Fibroblast of peridontal ligament (primary cell): ENCODE results near the gene IGSF8.
A peak's percentile ranks its signal among the peaks of the same experiment; 100 is the strongest.

Experiments used
- DNase-seq: peaks from one replicate; pipeline ENCODE4 v3.0.0-alpha.2; 2010; ENCODE audit errors: extremely low read depth

The IGSF8 gene

DNA sequence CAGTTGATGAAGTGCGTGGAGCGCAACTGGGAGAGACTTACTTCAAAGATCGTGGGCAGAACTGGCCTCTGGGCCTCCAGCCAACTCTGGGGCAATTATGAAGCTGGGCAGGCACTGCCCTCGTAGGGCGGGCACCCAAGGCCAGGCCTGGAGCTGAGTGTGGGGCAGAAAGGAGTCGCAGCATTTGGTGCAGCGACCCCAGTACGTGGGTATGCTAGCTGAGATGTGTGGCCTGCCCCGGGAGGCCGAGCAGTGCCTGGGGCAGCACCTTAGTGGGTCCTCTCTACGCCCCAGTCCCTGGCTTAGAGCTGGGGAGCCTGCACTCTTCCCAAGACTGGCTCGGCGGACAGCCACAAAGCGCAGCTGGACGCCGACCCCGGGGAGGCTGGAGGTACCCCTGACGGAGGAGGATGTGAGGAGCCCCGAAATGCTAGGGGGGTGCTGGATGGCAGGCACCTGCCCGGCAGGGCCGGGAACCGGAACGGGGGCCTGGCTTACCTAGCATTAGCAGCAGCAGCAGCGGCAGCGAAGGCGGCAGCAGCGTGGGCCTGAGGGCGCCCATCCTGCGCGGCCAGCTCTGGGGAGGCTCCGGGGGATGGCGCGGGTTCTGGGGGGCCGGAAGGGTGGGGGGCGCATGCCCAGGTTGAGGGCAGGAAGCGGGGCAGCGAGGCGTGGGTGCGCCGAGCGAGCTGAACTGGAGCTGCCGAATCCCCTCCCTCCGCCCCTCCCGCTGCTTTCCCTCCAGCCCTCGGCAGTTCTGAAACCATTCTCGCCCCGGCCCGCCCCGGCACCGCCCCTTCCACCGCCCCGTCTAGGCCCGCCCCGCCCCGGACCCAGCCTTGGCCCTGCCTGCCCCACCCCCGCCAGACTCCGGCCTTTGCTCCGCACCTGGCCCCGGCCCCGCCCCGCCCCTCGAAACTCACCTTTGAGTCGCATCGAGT lies at the start of gene IGSF8:
Gene IGSF8 (minus strand): TSS at position 709 of the 941 bp plus-strand sequence. CDS start 147 bp downstream, at position 562.
- DNase-seq: peak; percentile 62

GRCh38 chr1:160148121-160148520 lies 49.7 kb upstream of the IGSF8 start:
- no peak for DNase-seq

DNA sequence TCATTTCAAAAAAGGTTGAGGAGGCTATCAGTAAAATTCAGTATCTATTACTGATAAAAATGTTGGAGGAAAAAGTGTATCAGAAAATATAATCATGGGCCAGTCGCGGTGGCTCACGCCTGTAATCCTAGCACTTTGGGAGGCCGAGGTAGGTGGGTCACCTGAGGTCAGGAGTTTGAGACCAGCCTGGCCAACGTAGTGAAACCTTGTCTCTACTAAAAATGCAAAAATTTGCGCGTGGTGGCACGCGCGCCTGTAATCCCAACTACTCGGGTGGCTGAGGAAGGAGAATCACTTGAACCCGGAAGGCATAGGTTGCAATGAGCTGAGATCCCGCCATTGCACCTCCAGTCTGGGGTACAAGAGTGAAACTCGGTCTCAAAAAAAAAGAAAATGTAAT lies 47.7 kb upstream of the IGSF8 start:
- no peak for DNase-seq

DNA sequence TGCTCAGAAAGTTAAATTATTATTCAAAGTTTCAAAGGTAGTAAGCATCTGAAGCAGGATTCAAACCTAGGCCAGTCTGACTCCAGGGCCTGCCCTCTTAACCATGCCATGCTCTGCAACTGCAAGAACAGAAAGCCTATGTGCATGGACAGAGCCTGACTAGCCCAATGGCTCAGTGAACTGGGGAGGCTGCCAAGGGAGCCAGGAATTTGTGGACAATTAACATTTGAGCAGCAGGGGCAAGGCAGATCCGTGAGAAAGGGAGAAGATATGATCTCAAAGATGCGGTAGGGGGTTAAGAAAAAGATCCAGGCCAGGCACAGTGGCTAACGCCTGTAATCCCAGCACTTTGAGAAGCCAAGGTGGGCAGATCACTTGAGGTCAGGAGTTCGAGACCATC lies 46.5 kb upstream of the IGSF8 start:
- peak; percentile 66 for DNase-seq

DNA sequence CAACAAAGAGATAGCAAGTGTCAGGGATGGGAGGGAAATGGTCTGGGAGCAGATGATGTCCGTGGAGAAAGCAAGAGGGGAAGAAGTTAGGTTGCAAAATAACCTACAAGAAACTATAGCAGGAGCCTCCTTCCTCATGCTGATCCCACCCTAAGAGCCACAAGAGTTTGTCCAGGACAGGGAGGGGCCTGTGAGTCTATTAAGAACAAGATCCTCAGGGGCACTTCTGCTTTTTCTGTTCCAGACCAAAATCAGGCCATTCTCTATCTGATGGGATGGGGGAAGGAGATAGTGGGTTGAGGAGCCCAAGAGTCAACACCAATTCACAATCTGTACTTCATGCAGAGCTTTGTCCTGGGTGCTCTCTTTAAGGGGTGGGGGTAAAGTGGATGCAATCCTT lies 45.3 kb upstream of the IGSF8 start:
- DNase-seq: no peak

DNA sequence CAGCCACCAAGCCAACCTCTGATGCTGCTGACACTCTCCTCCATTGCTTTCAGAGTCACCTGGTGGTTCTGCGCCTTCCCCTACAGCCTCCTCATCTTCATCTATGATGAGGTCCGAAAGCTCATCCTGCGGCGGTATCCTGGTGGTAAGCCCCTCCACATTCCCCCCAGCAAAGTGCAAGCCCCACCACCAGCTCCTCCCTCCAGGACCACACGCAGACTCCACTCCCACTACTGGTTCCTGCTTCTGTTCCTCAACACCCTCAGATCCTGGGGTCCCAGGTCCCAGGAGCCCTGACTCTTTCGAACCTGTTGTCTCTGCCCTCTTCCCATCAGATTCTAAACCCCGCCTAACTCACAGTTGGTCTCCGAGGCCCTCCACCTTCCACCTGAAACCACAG lies 41.4 kb upstream of the IGSF8 start:
- DNase-seq: no peak

GRCh38 chr1:160137216-160137862 lies 38.9 kb upstream of the IGSF8 start:
- DNase-seq: no peak

DNA sequence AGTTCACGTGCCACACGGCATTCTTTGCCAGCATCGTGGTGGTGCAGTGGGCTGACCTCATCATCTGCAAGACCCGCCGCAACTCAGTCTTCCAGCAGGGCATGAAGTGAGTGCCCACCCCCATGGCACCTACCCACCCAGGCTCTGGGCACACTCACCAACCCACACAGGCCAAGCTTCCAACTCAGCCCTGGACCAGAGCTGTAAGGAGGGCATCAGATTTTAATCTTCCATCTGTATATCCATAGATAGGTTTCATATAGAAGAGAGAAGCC lies 38.4 kb upstream of the IGSF8 start:
- no peak for DNase-seq

- DNase-seq: no peak
Observed at GRCh38 chr1:160136121-160136925, 37.9 kb upstream of the IGSF8 start.

DNA sequence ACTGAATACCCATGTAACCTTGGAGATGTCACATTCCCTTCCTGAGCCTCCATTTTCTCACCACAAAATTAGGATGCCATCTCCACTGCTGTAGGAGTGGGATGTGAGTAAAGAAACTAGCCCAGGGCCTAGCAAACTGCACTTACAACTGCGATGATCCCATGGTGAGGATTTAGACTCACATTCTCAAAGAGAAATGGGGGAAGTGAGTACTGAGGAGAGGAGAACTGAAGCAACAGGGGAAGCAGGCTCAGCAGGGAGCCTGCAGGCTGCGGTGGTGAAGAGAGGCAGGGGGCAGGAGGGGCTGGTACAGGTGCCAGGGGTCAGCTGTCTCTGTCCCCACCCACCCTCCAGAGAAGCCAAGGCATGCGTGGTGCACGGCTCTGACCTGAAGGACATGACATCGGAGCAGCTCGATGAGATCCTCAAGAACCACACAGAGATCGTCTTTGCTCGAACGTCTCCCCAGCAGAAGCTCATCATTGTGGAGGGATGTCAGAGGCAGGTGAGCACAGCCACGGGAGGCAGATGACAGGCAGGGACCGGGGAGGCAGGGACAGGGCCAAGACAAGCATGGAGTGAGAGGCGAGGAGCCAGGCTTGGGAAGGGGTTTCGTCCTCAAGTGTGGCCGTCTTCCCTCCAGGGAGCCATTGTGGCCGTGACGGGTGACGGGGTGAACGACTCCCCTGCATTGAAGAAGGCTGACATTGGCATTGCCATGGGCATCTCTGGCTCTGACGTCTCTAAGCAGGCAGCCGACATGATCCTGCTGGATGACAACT lies 36.6 kb upstream of the IGSF8 start:
- no peak for DNase-seq

- DNase-seq: no peak
Observed at GRCh38 chr1:160133990-160134770, 35.8 kb upstream of the IGSF8 start.

- no peak for DNase-seq
Observed at GRCh38 chr1:160131803-160132565, 33.6 kb upstream of the IGSF8 start.

DNA sequence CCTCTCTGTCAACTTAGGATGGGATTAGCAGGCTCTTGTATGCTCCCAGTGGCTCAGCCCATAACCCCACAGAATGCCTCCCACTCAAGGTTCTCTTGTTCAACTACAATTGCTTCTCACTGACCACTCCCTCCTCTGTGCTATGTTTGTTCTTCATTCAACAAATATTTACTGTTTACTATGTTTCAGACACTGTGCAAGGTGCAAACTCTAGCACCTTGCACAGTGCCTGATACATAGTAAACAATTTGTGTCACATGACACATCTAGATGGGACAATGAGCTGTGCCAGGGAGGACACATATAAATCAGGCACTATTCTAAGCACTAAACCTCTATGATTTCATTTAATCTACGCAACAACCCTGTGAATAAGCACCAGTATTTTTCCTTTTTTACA lies 32.5 kb upstream of the IGSF8 start:
- DNase-seq: no peak

DNA sequence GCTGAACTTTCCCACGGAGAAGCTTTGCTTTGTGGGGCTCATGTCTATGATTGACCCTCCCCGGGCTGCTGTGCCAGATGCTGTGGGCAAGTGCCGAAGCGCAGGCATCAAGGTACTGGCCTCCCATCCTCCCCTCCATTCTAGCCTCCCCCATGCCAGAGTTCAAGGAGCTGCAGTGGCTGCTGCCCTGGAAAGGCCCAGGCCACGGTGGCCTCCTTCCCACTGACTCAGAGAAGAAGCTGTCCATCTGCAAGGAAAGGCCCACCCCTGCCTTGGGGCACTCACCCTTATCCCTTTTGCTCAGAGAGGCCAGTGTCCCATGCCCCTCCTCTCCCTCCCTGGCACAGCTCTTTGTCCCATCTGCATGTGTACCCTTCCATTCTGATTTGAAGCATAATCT lies 32.1 kb upstream of the IGSF8 start:
- DNase-seq: no peak

- no peak for DNase-seq
Observed at GRCh38 chr1:160129966-160130365, 31.5 kb upstream of the IGSF8 start.

- no peak for DNase-seq
Observed at GRCh38 chr1:160129558-160129957, 31.1 kb upstream of the IGSF8 start.

DNA sequence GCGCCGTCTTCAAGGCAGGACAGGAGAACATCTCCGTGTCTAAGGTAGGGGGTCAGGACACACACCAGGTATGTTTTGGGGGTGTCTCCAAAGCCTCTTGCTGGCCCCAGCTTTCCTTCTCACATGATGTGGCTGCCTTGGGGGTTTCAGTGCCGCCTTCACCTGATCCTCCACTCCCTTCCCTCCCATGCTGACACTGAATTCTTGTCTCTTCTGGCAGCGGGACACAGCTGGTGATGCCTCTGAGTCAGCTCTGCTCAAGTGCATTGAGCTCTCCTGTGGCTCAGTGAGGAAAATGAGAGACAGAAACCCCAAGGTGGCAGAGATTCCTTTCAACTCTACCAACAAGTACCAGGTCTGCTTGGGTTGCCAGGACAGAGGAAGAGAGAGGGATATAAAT lies 30.6 kb upstream of the IGSF8 start:
- no peak for DNase-seq

DNA sequence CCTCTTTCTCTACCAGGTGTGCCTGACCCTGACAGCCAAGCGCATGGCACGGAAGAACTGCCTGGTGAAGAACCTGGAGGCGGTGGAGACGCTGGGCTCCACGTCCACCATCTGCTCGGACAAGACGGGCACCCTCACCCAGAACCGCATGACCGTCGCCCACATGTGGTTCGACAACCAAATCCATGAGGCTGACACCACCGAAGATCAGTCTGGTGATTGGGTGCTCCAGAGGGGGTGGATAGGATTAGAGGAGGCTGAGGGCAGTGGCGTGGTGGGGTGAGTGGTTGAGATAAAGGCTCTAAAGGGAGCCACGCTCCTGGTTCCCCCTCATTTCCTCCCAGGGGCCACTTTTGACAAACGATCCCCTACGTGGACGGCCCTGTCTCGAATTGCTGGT lies 30.2 kb upstream of the IGSF8 start:
- DNase-seq: no peak

DNA sequence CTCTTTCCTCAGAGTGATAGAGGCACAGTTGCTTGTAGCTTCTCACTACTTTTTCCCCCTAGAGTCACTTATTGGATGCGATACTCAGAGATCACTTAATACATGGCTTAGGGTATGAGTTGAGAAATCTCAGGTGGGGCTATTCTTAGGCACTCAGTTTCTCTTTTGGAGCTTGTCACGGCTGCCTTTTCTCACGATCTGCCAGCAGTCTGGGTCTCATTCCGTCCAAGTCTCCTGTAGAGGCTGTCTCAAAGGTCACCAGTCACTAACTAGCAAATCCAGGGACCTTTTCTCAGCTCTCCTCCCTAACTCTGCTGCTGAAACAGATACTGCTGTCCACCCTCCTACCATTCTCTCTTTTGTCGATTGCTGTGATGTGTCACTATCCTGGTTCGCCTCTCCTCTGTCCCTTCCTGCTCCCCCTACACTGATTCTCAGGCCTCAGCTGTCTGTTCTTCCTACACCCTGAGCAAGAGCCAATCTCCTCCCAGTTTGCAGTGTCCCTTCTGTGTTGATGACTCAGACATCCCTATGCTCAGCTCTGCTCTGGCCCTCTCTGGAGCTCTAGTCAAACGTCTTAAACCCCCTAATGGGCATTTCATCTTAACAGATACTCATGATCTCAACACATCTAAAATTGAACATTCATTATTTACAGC lies 29.6 kb upstream of the IGSF8 start:
- DNase-seq: peak; percentile 39

- DNase-seq: no peak
Observed at GRCh38 chr1:160127381-160127780, 29.0 kb upstream of the IGSF8 start.
